ENCODE data around the gene SDK1.

SDK1 gene

DNA sequence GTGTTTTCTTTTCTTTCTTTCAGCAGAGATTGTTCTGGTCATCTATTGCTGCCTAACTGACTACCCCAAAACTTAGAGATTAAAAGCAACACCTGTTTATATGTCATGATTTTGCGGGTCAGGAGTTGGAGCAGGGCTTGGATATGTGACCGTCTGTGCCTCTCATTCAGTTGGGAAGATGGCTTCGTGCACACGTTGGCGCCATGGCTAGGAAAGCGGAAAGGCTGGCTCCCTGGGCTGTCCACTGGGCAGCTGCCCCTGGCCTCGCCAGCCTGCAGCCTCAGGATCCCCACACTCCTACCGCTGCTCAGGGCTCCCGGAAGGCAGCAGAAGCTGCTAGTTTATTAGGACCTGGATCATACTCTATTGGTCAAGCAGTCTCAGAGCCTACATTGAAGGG, 742.9 kb downstream of the SDK1 start:
- H3K9me3 ChIP-seq (ENCODE audit: insufficient read depth, low read length, severe bottlenecking), result no peaks in the 10 kb centered on the region
- H3K27me3 ChIP-seq (ENCODE audit: insufficient read depth, low read length, poor library complexity), result no peaks in the 10 kb centered on the region
- no peaks in the 10 kb centered on the region for H4K20me1 ChIP-seq (ENCODE audit: insufficient read depth, low read length)
- ATAC-seq (ENCODE audit: insufficient read depth, low read depth) (no peak), DNase-seq (no peak)
- TF ChIP-seq EZH2 (IDR thresholded peaks at IDR 0.05; ENCODE audit: borderline replicate concordance, low read depth, low read length, severe bottlenecking), result no peak
- TF ChIP-seq, protein P1, sequence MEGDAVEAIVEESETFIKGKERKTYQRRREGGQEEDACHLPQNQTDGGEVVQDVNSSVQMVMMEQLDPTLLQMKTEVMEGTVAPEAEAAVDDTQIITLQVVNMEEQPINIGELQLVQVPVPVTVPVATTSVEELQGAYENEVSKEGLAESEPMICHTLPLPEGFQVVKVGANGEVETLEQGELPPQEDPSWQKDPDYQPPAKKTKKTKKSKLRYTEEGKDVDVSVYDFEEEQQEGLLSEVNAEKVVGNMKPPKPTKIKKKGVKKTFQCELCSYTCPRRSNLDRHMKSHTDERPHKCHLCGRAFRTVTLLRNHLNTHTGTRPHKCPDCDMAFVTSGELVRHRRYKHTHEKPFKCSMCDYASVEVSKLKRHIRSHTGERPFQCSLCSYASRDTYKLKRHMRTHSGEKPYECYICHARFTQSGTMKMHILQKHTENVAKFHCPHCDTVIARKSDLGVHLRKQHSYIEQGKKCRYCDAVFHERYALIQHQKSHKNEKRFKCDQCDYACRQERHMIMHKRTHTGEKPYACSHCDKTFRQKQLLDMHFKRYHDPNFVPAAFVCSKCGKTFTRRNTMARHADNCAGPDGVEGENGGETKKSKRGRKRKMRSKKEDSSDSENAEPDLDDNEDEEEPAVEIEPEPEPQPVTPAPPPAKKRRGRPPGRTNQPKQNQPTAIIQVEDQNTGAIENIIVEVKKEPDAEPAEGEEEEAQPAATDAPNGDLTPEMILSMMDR (IDR thresholded peaks at IDR 0.05; ENCODE audit: borderline replicate concordance, extremely low read depth, low read length, poor library complexity, severe bottlenecking), result no peak
- H3K4me3 ChIP-seq (ENCODE audit: low read depth in 1 of 2, low read length in 2 of 2), result no peak overlapping the region
- no peak overlapping the region for H2AFZ ChIP-seq (ENCODE audit: low read depth, low read length)
- H3K27ac ChIP-seq (ENCODE audit: low read length), result no peak overlapping the region
- no peaks in the 10 kb centered on the region for H3K4me1 ChIP-seq (ENCODE audit: insufficient read depth, low read length)
- no peaks in the 10 kb centered on the region for H3K36me3 ChIP-seq (ENCODE audit: insufficient read depth, low read length)
- H3K4me2 ChIP-seq (ENCODE audit: insufficient read depth, low read length), result no peak overlapping the region
- no peak overlapping the region for H3K9ac ChIP-seq (ENCODE audit: low read depth, low read length)
- H3K79me2 ChIP-seq (ENCODE audit: insufficient read depth, low read length), result no peaks in the 10 kb centered on the region

DNA sequence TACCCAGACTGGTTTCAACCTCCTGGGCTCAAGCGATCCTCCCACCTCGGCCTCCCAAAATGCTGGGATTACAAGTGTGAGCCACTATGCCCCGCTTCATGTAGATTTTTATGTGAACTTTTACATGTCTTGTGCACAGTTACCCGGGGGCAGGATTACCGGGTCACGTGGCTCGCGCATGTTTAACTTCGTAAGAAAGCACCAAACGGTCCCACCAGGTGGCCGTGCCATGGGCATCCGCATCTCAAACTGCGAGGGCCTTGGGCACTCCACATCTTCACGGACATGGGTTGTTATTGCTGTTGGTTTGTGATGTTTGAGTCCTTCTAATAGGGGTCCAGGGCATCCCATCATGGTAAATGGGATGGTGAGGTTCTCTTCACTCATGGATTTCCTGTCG, 744.4 kb downstream of the SDK1 start:
- Histone ChIP-seq H2AFZ (ENCODE audit: low read depth, low read length) (no peak overlapping the region), H3K9me3 (ENCODE audit: insufficient read depth, low read length, severe bottlenecking) (no peaks in the 10 kb centered on the region), H3K4me1 (ENCODE audit: insufficient read depth, low read length) (no peaks in the 10 kb centered on the region), H3K79me2 (ENCODE audit: insufficient read depth, low read length) (no peaks in the 10 kb centered on the region), H3K27me3 (ENCODE audit: insufficient read depth, low read length, poor library complexity) (no peaks in the 10 kb centered on the region), H3K27ac (ENCODE audit: low read length) (no peak overlapping the region), H3K9ac (ENCODE audit: low read depth, low read length) (no peak overlapping the region), H4K20me1 (ENCODE audit: insufficient read depth, low read length) (no peaks in the 10 kb centered on the region), H3K4me3 (ENCODE audit: low read depth in 1 of 2, low read length in 2 of 2) (no peak overlapping the region), H3K36me3 (ENCODE audit: insufficient read depth, low read length) (no peaks in the 10 kb centered on the region), H3K4me2 (ENCODE audit: insufficient read depth, low read length) (no peak overlapping the region)
- DNase-seq (no peak), ATAC-seq (ENCODE audit: insufficient read depth, low read depth) (no peak)
- no peak for TF ChIP-seq EZH2 (IDR thresholded peaks at IDR 0.05; ENCODE audit: borderline replicate concordance, low read depth, low read length, severe bottlenecking)
- TF ChIP-seq, protein P1 (IDR thresholded peaks at IDR 0.05; ENCODE audit: borderline replicate concordance, extremely low read depth, low read length, poor library complexity, severe bottlenecking), result no peak

- ATAC-seq (ENCODE audit: insufficient read depth, low read depth) (no peak), DNase-seq (no peak)
- Histone ChIP-seq H3K4me1 (ENCODE audit: insufficient read depth, low read length) (no peaks in the 10 kb centered on the region), H3K4me3 (ENCODE audit: low read depth in 1 of 2, low read length in 2 of 2) (no peak overlapping the region), H3K36me3 (ENCODE audit: insufficient read depth, low read length) (no peaks in the 10 kb centered on the region), H3K27ac (ENCODE audit: low read length) (no peak overlapping the region), H3K9me3 (ENCODE audit: insufficient read depth, low read length, severe bottlenecking) (no peaks in the 10 kb centered on the region), H4K20me1 (ENCODE audit: insufficient read depth, low read length) (no peaks in the 10 kb centered on the region), H3K4me2 (ENCODE audit: insufficient read depth, low read length) (no peak overlapping the region), H2AFZ (ENCODE audit: low read depth, low read length) (no peak overlapping the region), H3K79me2 (ENCODE audit: insufficient read depth, low read length) (no peaks in the 10 kb centered on the region), H3K27me3 (ENCODE audit: insufficient read depth, low read length, poor library complexity) (no peaks in the 10 kb centered on the region), H3K9ac (ENCODE audit: low read depth, low read length) (no peak overlapping the region)
- TF ChIP-seq EZH2 (IDR thresholded peaks at IDR 0.05; ENCODE audit: borderline replicate concordance, low read depth, low read length, severe bottlenecking), result no peak
- TF ChIP-seq, protein P1 (IDR thresholded peaks at IDR 0.05; ENCODE audit: borderline replicate concordance, extremely low read depth, low read length, poor library complexity, severe bottlenecking), result no peak
Observed at GRCh38 chr7:4045975-4046374, 744.9 kb downstream of the SDK1 start.

GRCh38 chr7:4048336-4048735, 747.3 kb downstream of the SDK1 start:
- Histone ChIP-seq H3K4me2 (ENCODE audit: insufficient read depth, low read length) (no peak overlapping the region), H3K9me3 (ENCODE audit: insufficient read depth, low read length, severe bottlenecking) (no peaks in the 10 kb centered on the region), H2AFZ (ENCODE audit: low read depth, low read length) (no peak overlapping the region), H3K9ac (ENCODE audit: low read depth, low read length) (no peak overlapping the region), H4K20me1 (ENCODE audit: insufficient read depth, low read length) (no peaks in the 10 kb centered on the region), H3K36me3 (ENCODE audit: insufficient read depth, low read length) (no peaks in the 10 kb centered on the region), H3K4me1 (ENCODE audit: insufficient read depth, low read length) (no peaks in the 10 kb centered on the region), H3K4me3 (ENCODE audit: low read depth in 1 of 2, low read length in 2 of 2) (no peak overlapping the region), H3K27ac (ENCODE audit: low read length) (no peak overlapping the region), H3K79me2 (ENCODE audit: insufficient read depth, low read length) (no peaks in the 10 kb centered on the region), H3K27me3 (ENCODE audit: insufficient read depth, low read length, poor library complexity) (no peaks in the 10 kb centered on the region)
- no peak for DNase-seq
- no peak for ATAC-seq (ENCODE audit: insufficient read depth, low read depth)
- TF ChIP-seq, protein P1 (IDR thresholded peaks at IDR 0.05; ENCODE audit: borderline replicate concordance, extremely low read depth, low read length, poor library complexity, severe bottlenecking), result no peak
- TF ChIP-seq EZH2 (IDR thresholded peaks at IDR 0.05; ENCODE audit: borderline replicate concordance, low read depth, low read length, severe bottlenecking), result no peak
